Activated T-cell treated with anti-CD3 and anti-CD28 coated beads for 4 hours (primary cell): Measurements from ENCODE around the gene TNIK.
"Not testable (repeated sequence)": the region's sequence is repeated elsewhere in the genome, so short reads cannot be mapped to it uniquely, and the experiment has no call there.

Source experiments
- DNase-seq: peaks from one replicate; pipeline ENCODE4 v3.0.0-alpha.2; 2020

The TNIK gene

DNA sequence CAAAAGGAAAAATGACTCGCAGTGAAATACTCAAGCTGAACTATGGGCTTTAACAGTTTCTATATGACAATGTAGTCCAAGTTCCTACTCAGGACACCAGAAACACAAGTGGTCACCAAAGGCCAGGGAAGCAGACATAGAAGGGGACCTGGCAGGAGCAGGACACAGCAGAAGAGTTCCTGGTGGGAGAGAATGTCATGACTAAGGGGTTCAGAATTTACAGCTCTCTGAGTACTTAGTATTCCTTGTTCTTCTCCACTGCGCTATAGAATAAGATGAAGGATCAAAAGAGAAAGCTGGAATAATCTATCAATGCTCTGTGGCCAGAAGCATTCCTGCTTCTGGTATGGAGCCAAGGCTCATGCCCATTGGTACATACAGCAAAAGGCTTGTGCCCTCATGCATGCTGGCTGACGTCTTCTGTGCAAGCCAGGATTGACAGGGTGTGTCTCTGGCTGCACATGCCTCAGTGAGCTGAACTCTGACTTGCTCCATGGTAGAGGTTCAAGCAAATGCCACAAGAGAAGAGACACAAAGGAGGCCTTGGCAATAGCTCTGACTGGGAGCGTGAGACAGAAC, 305.0 kb downstream of the TNIK start:
- DNase-seq, result no peak

DNA sequence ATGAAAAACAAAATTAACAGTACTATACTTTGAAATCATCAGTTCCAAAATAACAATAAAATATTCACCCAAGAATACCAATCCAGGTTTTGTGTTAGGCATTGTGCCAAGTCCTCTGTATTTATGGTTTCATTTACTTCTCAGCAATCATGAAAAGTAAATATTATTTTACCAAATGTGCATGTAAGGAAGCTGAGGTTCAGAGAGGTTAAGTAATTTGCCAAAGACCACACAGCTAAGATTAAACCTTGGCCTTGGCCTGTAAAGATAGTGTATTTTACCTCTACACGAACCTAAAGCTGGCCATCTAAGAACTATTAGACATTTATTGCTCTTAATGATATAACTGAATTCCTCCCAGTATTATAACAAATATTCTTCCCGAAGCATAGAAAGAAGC, 309.3 kb downstream of the TNIK start:
- no peak for DNase-seq

DNA sequence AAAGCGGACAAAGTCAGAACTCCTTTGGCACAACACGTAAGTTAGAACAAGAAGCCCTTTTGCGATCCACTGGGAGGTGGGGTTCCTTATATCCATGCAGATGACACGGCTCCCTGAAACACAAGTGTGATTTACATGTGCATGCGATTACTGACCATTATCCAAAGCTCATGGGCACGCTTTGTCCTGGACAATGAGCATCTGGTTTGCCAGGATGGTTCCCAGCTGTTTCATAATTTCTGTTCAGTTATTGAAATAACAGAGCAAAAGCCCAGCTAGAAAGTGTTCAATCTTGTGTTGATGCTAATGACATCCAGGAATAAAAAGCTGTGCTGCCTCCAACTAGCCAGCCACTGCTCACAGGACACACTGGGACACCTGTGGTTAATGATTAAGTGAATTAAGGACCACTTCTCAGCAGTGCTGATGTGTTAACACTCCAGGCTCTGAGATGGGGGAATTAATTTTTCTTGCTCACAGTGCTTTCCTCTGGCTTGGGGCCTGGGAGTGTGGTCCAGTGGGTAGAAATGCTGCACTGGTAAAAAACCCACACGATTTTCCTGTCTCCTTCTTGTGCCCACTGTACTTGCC, 310.6 kb downstream of the TNIK start:
- DNase-seq, result no peak

DNA sequence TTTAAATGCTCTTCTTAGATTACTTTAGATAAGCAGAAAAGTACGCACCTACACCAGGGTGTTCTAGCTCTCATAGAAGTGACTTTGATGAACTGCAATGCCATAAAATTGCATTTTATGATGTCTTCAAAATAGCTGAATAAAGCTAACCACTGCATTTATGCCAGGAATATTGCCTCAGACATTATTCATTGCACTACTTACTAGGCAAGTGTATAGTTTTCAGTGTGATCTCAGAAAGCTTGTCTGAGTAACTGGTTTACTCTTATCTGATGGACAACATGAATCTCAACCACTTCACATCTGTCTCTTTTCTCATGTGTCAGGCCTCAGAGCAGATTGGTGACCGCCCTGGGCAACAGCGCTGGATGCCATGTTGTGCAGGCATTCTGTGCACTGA, 314.4 kb downstream of the TNIK start:
- no peak for DNase-seq

DNA sequence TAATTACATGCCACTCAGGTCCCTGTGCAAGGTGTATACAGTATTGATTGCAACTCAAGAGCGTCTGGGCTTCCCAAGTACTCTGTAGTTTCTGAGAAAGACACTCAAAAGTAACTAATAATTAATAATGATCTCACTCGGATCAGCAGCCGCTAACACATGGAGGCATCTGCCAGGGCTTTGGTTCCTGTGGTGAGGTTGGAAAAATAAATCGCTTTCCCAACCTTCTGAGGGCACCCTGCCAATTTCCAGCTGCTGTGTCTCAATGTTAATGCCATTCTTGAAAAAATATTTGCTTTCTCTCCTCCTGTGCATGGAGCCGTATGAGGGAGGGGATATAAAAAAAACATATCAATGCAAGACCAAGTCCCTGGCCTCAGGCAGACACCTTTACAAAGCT, 317.2 kb downstream of the TNIK start:
- DNase-seq, result no peak

DNA sequence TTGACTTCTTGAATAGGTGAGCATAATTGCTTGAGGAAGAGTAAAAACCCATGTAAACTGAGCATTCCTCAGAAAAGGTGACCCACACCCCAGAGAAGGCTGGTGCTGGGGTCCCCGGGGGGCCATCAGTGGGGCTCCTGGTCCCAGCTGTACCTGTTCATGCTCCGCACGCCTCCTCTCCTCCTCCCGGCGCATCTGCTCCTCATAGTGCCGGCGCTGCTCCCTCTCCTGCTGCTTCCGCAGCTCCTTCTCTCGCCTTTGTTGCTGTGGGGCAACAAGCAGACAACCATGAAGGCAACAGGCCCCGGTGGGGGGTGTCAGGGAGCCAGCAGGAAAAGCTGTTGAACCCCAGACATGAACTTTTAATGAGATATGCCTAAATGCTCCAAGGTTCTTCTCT, 320.0 kb downstream of the TNIK start:
- DNase-seq, result no peak

DNA sequence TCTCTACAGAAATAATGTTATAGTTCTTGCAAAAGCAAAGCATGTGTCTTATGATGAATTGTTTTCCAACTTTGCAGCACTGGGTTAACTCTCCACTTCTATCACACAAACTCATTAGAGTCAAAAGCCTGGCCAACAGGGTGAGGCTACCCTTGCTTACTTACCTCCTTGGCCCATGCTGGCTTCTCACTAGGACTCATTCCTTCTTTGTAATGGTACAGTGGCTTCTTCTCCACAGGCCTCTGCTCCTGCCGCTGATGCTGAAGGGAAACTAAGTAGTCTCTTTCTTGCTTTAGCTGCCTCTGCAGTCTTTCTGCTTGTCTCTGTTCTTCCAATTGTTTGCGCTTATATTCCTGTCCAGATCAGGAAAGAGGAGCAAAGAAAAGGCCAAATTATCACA, 322.2 kb downstream of the TNIK start:
- no peak for DNase-seq

DNA sequence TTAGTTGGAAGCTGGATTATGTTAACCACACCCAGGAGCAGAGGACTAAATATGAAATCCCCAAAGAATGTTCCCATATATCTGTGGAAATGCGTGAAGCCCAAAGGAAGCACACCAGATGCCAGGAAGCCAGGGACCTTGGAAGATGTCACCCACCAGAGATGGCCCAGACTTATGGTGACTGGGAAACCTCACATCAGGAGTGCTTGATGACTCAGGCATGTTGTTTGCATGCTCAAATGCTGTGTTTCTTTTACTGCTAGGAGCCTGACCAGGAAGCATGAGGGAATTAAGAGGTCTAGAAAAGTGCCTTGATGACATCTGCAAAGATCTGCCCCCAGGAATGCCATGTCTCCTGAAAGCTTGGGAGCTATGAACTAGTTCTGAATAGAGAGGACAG, 324.7 kb downstream of the TNIK start:
- DNase-seq, result no peak

DNA sequence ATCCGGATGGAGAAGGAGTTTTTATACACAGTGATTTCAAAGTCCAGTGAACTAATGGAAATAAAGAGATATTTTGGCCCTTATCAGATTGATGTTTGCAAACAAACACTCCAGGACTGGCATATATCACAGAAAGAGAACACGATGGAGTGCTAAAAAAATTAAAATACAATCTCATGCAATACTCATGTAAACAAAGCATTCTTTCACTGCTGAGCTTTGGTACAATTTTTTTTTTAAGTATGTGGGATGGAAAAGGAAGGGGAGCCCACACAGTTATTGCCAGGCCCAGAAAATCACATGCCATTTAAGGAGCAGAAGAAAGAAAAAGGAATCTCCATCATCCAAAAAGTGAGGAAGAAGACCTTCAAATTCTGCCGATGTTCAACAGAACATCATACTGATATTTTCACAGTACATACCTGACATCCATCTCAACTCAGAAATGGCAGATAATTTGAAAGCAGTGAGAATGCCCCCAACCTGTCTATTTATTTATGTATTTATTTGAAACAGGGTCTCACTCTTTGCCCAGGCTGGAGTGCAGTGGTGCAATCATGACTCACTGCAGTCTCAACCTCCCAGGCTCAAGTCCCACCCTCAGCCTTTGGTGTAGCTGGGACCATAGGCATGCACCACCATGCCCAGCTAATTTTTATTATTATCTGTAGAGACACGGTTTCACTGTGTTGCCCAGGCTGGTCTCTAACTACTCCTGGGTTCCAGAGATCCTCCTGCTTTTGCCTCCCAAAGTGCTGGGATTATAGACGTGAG, 326.2 kb downstream of the TNIK start:
- DNase-seq, result no peak

DNA sequence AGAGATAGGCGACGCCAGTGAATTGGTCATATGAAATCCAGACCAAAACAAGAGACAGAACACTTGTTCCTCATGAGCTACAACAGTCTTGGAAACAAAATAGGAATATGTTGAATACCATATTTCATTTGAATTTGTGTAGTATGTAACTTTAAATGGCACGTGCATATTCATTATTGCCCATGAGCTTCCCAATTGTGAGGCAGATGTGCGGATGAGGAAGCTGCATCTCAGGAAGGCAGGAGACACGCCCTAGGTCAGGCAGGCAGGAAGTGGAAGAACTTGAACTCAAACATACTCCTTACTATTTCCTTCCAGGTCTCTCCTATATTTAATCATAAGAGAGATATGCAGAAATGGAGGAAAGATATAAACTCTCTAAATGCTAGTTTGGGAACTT, 326.9 kb downstream of the TNIK start:
- DNase-seq, result no peak

DNA sequence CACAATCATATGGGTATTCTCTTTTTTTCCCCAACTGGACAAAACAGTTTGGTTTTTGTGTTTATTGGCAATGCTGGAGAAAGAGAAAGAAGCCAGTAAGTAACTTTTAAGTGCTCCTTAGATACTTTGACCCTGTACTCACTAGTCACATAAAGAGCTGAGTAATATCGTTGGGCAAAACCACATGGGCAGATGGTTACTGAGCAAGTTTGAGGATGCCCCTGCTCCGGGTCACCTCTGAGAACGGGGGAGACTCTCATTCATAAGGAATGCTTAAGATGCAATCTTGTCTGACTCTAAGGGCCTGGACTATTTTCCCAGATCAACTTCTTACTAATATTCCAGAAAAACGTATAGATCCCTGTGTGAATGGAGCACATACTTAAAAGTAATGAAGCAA, 327.3 kb downstream of the TNIK start:
- no peak for DNase-seq

DNA sequence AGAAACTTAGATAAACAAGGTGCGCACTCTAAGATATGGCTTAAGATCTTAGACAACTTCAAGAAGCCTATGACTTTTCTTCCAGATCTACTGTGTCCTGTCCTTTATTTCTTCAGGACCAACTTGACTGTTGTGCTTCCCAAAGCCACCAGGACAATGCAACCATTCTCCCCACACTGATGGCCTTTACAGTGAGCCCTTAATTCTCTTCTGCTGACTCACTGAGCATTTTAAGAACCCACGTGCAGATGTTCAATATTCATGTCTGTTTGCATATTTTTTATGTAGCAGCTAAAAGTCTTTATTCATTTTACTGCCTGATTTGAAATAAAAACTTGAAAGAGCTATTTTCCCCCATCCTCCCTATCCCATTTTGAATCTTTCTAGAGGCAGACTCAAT, 330.4 kb downstream of the TNIK start:
- DNase-seq, result no peak

DNA sequence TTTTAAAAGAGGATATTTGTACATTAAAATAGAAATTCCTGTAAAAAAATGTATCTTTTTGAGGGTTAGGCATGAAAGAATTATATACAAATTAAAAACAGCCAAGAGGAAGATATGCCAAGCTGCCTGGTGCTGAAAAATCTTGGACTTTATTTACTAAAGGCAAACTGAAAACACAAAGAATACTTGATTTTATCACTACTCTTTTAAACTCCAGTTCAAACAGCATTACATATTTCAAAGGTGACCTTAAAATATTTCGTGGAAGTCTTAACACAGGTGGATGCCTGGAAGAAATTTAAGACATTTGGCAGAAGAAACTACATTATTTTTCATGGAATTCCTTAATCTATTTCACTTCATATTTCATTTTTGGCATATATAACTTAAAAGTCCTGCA, 332.6 kb downstream of the TNIK start:
- no peak for DNase-seq

DNA sequence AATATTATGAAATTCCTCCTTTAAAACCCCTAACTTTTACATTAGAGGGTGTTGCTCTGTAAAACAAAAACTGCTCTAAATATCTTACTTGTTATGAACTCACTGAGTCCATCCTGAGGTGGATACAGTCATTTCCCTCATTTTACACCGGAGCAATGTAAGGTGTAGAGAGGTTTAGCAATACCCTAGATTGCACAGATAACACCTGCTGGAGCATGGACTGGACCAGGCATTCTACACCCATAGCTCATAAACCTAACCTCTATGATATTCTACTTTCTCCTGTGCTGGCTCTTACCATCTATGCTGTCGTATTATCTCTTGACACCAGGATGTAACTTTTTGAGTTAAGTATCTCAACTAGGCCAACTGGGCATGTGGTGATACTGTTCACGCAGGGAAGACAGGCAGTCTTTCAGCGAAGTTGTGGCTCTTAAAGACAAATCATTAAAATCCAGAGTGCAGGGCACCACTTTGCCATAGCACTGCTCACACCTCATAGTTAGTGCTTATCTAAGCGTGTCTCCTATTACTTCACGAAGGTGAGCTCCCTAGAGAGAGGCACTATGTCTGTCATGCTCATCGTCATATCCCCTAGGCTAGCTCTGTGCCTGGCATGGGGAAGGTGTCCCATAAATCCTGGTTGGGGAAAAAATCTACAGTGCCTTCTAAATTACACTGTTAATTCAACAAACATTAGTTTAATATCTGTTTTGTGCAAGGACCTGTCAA, 333.6 kb downstream of the TNIK start:
- no peak for DNase-seq

DNA sequence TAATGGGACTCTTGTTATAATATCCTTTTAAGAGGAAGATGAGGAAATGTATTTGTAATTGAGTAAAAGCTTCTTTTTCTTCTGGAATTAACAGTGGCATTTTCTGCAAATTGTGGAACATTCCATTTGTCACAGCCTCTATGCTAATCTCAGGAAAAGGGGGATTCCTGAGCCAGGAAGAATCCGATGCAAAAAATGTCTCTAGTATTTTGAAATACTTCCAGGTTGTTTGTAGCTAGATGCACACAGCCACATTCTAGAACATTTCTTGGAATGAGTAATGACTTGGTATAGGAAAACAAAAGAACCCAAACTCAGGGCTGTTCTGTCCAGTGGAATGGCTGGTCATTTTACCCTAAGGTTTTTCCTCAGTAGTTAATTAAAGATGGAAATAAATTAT, 335.2 kb downstream of the TNIK start:
- DNase-seq, result no peak

DNA sequence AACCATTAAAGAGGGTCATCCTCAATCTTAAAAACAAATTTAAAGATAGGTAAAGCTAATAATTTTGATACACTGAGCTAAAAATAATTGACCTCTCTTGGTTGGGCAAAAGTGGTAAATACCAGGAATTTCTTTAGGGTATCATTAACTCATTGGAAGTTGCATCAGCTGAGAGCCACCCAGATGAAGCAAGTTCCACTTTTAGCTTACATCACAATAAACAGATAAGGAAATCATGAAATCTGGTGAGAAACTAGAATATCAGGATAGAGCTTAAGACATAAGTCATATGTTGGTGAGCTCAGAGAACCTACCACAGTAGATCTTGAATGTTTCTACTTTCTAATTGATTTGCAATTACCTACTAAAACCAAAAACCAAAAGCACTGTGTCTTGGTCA, 336.3 kb downstream of the TNIK start:
- DNase-seq, result no peak

DNA sequence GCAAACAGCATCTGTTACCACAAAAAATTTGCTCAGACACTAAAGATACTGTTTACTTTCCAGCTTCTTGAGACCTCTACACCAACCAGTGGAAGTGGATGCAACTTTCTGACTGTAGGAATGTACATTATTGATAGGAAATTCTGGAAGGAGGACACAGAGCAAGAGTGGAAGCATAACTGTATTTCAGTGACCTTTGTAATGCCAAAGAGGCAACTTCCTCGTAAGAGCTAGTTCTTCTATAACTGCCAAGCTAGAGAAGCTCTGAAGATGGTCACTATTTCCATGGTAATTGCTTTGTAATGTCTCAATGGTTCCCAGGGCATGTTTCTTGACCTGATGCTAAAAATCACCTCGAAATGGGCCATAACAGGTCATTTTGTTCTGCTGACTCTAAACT, 337.3 kb downstream of the TNIK start:
- DNase-seq, result no peak

DNA sequence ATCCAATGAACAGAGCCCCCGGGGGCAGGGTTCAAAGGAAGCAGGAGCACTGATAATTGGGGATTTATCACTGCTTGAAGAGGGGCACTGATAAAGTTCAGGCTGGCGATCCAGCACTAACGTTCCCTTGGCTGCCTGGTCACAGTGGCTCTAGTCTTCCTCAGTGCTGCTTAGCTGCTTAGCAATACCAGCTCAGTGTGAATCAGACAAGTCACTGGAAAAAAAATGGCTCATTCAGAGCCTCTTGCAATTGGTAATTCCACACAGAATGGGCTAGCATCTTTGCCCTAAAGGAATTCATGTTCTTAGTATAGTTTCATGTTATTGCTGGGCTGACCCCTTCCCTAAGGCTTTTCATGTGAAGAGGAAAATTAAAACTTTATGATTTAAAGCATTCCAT, 338.0 kb downstream of the TNIK start:
- DNase-seq, result no peak

DNA sequence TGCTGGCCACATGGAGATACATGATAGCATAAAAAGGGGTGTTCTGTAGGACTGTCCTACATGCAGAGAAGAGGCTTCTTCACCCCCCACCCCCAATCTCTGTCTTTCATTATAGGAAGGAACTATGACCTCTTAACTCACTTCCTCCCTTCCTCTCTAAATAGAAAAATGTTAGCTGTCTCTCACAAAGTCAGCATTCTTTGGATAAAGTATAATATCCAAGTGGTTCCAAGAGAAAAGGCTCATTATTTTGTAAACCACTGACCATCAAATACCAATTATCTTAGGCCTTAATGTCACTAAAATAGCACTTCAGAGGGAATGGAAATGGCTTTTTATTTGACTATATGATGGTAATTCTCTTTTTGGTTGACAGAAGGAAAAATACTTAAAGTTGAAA, 338.4 kb downstream of the TNIK start:
- DNase-seq, result no peak

DNA sequence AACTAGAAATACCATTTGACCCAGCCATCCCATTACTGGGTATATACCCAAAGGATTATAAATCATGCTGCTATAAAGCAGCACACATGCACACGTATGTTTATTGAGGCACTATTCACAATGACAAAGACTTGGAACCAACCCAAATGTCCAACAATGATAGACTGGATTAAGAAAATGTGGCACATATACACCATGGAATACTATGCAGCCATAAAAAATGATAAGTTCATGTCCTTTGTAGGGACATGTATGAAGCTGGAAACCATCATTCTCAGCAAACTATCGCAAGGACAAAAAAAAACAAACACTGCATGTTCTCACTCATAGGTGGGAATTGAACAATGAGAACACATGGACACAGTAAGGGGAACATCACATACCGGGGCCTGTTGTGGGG, 340.8 kb downstream of the TNIK start:
- not testable (repeated sequence) for DNase-seq

DNA sequence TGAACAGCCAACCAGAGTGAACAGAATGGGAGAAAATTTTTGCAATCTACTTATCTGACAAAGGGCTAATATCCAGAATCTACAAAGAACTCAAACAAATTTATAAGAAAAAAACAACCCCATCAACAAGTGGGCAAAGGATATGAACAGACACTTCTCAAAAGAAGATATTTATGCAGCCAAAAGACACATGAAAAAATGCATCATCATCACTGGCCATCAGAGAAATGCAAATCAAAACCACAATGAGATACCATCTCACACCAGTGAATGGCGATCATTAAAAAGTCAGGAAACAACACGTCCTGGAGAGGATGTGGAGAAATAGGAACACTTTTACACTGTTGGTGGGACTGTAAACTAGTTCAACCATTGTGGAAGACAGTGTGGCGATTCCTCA, 341.2 kb downstream of the TNIK start:
- not testable (repeated sequence) for DNase-seq

DNA sequence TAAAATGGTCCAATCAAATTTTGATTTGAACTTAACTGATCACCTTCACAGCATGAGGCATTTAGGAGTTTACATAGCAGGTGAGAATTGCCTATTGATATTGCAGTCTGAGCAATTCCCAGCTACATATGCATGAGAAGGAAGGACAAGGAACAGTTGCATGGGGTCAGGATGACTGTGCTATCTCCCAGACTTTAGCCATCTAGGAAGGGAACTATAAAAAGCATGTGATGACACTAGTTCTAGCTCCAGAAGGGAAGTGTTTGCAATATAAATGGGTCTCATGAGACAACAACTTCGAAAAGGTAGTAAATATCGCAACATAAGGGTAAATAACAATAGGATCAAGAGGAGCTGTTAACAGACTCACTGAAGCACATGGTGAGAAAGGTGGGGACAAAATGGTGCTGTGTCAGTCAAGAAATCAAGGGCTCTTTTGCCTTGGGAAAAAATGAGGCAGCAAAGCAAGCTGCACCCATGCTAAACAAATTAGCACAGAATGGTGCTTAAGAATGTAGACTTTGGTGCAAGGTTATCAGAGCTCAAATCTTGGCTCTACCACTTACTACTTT, 343.3 kb downstream of the TNIK start:
- no peak for DNase-seq

DNA sequence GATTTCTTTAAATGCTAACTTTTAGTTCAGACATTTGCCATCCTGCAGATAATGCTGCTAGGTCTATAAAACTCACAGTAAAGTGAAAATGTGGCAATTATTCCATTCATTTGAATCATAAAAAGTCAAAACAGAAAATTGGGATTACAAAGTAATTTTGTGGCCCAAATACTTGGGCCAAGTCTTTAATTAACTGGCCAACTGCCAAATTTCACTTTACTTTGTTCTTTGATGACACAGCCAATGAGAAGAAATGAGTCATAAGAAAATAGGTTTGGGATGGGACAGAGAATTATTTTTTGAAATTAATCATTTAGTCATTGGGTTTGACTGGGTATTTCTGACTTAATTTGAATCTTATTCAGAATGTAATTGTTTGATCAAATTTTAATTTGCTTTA, 343.8 kb downstream of the TNIK start:
- DNase-seq, result no peak

DNA sequence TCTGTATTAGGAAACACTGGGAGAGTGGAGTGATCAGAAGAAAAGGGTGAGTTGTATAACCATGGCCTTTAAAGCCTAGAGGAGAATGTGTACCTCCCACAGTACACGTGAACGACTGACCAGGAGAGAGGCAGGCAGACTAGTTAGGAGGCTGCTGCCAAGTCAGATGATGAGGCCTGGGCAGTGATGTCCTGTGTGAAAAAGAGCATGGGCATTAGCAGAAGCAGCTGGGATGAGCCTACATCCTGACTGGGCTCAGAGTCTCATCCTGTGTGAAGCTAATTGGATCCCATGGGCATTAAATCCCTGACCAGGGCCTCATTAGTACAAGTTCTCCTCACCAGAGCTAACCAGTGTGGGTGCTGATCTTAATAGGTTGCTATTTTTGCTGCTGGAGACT, 344.5 kb downstream of the TNIK start:
- no peak for DNase-seq
